ENCODE results near the gene C2orf72. TPM values are rescaled to one million over a fixed set of nuclear protein-coding genes. Genes with fewer than 3 reads are reported as not detected.
"Not testable (repeated sequence)": the region's sequence is repeated elsewhere in the genome, so short reads cannot be mapped to it uniquely, and the experiment has no call there.

Gene C2orf72
- total RNA-seq, 4 donors from 2014 or later = 0.21 to 1.6 (median 1.1) TPM; not detected in 1

DNA sequence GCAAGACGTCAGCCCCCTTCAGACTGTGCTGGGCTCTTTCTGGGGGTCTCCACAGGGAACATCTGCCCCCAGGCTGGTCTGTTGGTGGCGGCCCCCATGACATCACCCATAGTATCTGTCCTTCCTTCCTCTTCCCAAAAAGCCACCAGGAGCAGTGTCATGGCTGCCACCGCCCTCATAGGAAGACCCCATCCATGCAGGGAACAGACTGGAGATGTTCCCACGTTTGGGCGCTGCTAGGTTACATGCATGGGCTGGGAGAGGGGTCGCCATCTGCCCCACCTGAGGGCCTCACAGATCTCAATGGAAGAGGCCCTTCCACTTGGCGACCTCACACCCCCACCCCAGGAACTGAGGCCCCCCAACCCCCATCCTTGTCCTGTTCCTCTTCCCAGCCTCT lies 36.3 kb upstream of the C2orf72 start:
- peaks cover 0 to 23% (median 0%) of the 10 kb centered on the region in 3 donors for H3K4me1 ChIP-seq
- peaks cover 0 to 80% (median 0%) of the 10 kb centered on the region in 4 donors for H3K27me3 ChIP-seq
- no peaks in the 10 kb centered on the region for H3K36me3 ChIP-seq
- TF ChIP-seq POLR2A (IDR thresholded peaks at IDR 0.05) = no peak
- TF ChIP-seq, protein P1, sequence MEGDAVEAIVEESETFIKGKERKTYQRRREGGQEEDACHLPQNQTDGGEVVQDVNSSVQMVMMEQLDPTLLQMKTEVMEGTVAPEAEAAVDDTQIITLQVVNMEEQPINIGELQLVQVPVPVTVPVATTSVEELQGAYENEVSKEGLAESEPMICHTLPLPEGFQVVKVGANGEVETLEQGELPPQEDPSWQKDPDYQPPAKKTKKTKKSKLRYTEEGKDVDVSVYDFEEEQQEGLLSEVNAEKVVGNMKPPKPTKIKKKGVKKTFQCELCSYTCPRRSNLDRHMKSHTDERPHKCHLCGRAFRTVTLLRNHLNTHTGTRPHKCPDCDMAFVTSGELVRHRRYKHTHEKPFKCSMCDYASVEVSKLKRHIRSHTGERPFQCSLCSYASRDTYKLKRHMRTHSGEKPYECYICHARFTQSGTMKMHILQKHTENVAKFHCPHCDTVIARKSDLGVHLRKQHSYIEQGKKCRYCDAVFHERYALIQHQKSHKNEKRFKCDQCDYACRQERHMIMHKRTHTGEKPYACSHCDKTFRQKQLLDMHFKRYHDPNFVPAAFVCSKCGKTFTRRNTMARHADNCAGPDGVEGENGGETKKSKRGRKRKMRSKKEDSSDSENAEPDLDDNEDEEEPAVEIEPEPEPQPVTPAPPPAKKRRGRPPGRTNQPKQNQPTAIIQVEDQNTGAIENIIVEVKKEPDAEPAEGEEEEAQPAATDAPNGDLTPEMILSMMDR (IDR thresholded peaks at IDR 0.05) = no peak
- H3K9me3 ChIP-seq = no peaks in the 10 kb centered on the region
- intact Hi-C loops (cut with DNase I) = no loop called here
- 64% methylated on average over 7 of the region's 7 CpGs; no CpG with 5 or more reads in 1 of the 2 donors for WGBS, 2 donors
- DNase-seq = no peak
- no peak overlapping the region for H3K27ac ChIP-seq
- no peak overlapping the region for H3K4me3 ChIP-seq

DNA sequence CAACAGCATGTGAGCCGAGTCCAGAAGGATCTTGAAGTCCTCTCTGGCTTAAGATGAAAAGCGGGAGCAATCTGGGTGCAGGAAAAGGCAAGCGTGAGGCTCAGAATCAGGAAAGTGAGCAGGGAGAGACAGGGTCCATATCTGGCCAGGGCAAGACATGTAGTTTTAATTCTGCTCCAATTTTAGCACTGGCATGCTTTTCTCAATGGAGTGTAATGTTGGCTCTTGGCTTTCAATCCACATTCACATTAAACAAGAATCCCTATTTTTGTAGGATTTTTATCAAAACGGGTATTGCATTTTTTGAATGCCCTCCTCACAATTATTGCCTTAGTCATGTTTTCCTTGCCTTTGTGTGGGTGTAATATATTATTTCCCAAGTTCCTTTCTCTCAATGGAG lies 35.4 kb upstream of the C2orf72 start:
- H3K27ac ChIP-seq = peak overlapping the region in 1 of 4 donors; percentile 3
- WGBS, 2 donors = 41 to 44% methylated on average over 4 of the region's 4 CpGs
- TF ChIP-seq, protein P1 (IDR thresholded peaks at IDR 0.05) = no peak
- no peak for TF ChIP-seq POLR2A (IDR thresholded peaks at IDR 0.05)
- intact Hi-C loops (cut with DNase I) = no loop called here
- H3K9me3 ChIP-seq = no peaks in the 10 kb centered on the region
- H3K27me3 ChIP-seq = peaks cover 0 to 71% (median 0%) of the 10 kb centered on the region in 4 donors
- peaks cover 0 to 28% (median 4%) of the 10 kb centered on the region in 3 donors for H3K4me1 ChIP-seq
- H3K36me3 ChIP-seq = no peaks in the 10 kb centered on the region
- H3K4me3 ChIP-seq = no peak overlapping the region
- DNase-seq = no peak

DNA sequence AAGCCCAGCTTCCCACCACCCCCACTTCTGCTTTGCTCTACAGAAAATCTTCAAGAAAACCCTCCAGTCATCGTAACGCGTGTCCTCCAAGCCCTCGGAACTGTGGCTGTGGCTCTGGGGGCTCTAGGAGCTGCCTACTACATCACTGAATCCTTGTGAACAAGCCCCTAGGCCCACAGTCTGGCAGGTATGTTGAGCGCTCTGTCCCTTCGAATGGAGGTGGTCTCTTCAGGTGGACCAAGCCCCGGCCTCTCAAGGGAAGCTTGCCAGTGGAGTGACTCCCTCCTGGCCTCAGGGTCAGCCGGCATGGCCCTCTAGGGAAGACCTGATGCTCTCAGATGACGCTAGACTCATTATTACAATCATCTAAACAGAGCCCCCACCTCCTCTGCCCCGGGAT lies 34.7 kb upstream of the C2orf72 start:
- DNase-seq = no peak
- Histone ChIP-seq H3K9me3 (no peaks in the 10 kb centered on the region), H3K4me1 (peaks cover 0 to 35% (median 4%) of the 10 kb centered on the region in 3 donors), H3K27me3 (peaks cover 0 to 69% (median 0%) of the 10 kb centered on the region in 4 donors), H3K4me3 (no peak overlapping the region), H3K36me3 (no peaks in the 10 kb centered on the region), H3K27ac (no peak overlapping the region)
- 74 to 82% methylated on average over 6 to 7 of the region's 10 CpGs for WGBS, 2 donors
- TF ChIP-seq, protein P1 (IDR thresholded peaks at IDR 0.05) = no peak
- TF ChIP-seq POLR2A (IDR thresholded peaks at IDR 0.05) = no peak
- intact Hi-C loops (cut with DNase I) = no loop called here

DNA sequence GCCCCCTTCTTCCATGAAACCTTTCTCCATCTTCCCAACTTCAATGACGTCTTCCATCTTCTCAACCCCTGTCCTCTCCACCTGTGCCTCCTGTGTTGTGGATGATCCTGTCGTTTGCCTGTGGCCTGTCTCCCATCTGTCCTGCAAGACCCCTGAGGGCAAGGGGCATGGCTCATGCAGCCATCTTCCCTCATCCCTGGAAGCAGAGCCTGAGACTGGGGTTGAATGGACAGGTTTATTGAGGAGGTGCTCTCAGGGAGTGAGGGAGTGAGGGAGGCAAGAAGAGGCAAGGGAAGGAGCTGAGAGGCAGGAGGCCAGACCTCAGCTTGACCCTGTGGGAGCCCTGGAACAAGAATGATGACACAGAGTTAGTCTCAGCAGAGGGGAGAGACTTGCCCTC lies 34.1 kb upstream of the C2orf72 start:
- no peaks in the 10 kb centered on the region for H3K36me3 ChIP-seq

DNA sequence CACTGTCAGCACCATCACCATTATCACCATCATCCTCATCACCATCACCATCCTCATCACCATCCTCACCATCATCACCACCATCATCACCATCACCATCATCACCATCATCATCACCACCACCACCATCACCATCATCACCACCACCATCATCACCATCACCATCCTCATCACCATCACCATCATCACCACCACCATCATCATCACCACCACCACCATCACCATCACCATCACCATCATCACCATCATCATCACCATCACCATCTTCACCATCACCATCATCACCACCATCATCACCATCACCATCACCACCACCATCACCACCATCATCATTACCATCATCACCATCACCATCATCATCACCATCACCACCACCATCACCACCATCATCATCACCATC lies 32.4 kb upstream of the C2orf72 start:
- H3K36me3 ChIP-seq; DNase-seq; H3K9me3 ChIP-seq; intact Hi-C loops (cut with DNase I); H3K27ac ChIP-seq; H3K4me3 ChIP-seq: not testable (repeated sequence)
- Histone ChIP-seq H3K27me3 (peaks cover 0 to 68% (median 0%) of the 10 kb centered on the region in 4 donors), H3K4me1 (peaks cover 0 to 43% (median 4%) of the 10 kb centered on the region in 3 donors)

More for the DNA sequence above, 34.1 kb upstream of the C2orf72 start:
- Histone ChIP-seq H3K4me3 (no peak overlapping the region), H3K27me3 (peaks cover 0 to 70% (median 0%) of the 10 kb centered on the region in 4 donors), H3K4me1 (peaks cover 0 to 41% (median 4%) of the 10 kb centered on the region in 3 donors), H3K9me3 (no peaks in the 10 kb centered on the region), H3K27ac (no peak overlapping the region)
- 73 to 83% methylated on average over 2 of the region's 2 CpGs for WGBS, 2 donors
- intact Hi-C loops (cut with DNase I) = no loop called here
- TF ChIP-seq, protein P1 (IDR thresholded peaks at IDR 0.05) = no peak
- TF ChIP-seq POLR2A (IDR thresholded peaks at IDR 0.05) = no peak
- DNase-seq = no peak
